KMS-11 (cell line): Measurements from ENCODE around the gene KIF2B.

Source experiments
- H2AFZ ChIP-seq: fragments of 200-600 bp; sonication (generic); 2 replicates; pipeline ENCODE4 v1.6.1; 2016; ENCODE audit warnings: antibody characterized with exemption, mixed run types, low read depth
- H3K27ac ChIP-seq: fragments of 200-600 bp; sonication (generic); 2 replicates; pipeline ENCODE4 v1.6.1; 2016; ENCODE audit warnings: mild to moderate bottlenecking, mixed run types
- H3K27me3 ChIP-seq: fragments of 200-600 bp; sonication (generic); 2 replicates; pipeline ENCODE4 v1.6.1; 2017; ENCODE audit warnings: mild to moderate bottlenecking, low read depth, mixed run types, moderate library complexity; ENCODE audit not compliant: insufficient read depth
- H3K36me3 ChIP-seq: fragments of 200-600 bp; sonication (generic); 2 replicates; pipeline ENCODE4 v1.6.1; 2017; ENCODE audit warnings: mild to moderate bottlenecking, mixed run types; ENCODE audit not compliant: insufficient read depth
- H3K4me1 ChIP-seq: fragments of 200-600 bp; sonication (generic); 2 replicates; pipeline ENCODE4 v1.6.1; 2016; ENCODE audit warnings: mild to moderate bottlenecking, low read depth, mixed run types; ENCODE audit not compliant: poor library complexity, severe bottlenecking
- H3K4me2 ChIP-seq: fragments of 200-600 bp; sonication (generic); 2 replicates; pipeline ENCODE4 v1.7.0; 2016; ENCODE audit warnings: mild to moderate bottlenecking, mixed run types
- H3K4me3 ChIP-seq: fragments of 200-600 bp; sonication (generic); IDR thresholded peaks from 2 replicates; pipeline ENCODE4 v1.6.1; 2017; ENCODE audit warnings: low read depth, low read length, mixed read lengths; ENCODE audit not compliant: insufficient read depth
- H3K79me2 ChIP-seq: fragments of 200-600 bp; sonication (generic); 2 replicates; pipeline ENCODE4 v1.6.1; 2016; ENCODE audit warnings: low read depth, mixed run types; ENCODE audit not compliant: insufficient read depth
- H3K9ac ChIP-seq: fragments of 200-600 bp; sonication (generic); 2 replicates; pipeline ENCODE4 v1.6.1; 2016; ENCODE audit warnings: mild to moderate bottlenecking, mixed run types
- H4K20me1 ChIP-seq: fragments of 200-600 bp; sonication (generic); 2 replicates; pipeline ENCODE4 v1.6.1; 2016; ENCODE audit warnings: mild to moderate bottlenecking, mixed run types; ENCODE audit not compliant: insufficient read depth
- CTCF ChIP-seq: fragments of 200-600 bp; sonication (generic); conservative IDR thresholded peaks from 2 replicates; pipeline ENCODE4 v1.6.1; 2017; ENCODE audit warnings: low read depth, mild to moderate bottlenecking, antibody characterized with exemption, low read length, moderate library complexity, mixed read lengths

KIF2B gene

GRCh38 chr17:53792997-53793396 is 29.7 kb upstream of the KIF2B start:
- Histone ChIP-seq H3K27me3 (no peaks in the 10 kb centered on the region), H3K79me2 (no peaks in the 10 kb centered on the region), H3K27ac (no peak overlapping the region), H3K9ac (no peak overlapping the region), H4K20me1 (no peaks in the 10 kb centered on the region), H2AFZ (no peak overlapping the region), H3K4me3 (no peak overlapping the region), H3K4me1 (no peaks in the 10 kb centered on the region), H3K36me3 (no peaks in the 10 kb centered on the region), H3K4me2 (no peak overlapping the region)
- TF ChIP-seq CTCF, result no peak

DNA sequence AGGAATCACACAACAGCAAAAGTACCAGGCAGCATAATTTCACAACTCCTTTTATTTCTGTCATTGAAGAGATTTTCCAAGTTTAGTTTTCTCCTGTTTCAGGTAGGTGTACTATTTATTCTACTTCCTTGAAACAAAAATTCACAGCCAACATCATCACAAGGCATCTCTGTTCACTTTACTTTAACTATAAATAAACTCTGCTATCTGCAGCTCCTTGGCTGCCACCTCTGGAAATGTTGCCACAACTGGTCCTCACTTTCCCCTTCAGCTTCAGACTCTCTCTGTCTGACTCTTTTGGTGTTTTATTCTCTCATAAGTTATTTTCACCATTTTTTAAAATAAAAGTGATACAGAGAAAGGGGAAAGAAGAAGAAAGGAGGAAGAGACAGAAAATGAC is 27.9 kb upstream of the KIF2B start:
- no peak overlapping the region for H3K4me3 ChIP-seq

DNA sequence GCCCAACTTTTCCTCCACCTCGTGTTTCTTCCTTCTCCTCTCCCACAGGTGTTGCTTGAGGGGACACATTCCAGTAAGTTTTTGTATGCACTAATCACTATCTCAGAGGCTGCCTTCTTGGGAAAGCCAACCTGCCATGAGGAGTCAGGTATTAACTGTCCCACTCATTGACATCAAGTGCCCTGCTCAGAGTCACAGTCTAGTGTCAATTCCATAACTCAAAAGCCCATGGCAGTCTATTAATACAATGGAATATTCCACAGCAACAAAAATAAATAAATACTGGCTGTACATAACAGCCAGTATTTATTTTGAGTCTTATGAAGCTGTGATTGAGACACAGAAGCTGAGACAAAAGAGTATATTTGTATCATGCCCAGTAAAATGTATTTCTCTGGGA is 26.1 kb upstream of the KIF2B start:
- no peaks in the 10 kb centered on the region for H3K79me2 ChIP-seq
- H3K4me3 ChIP-seq, result no peak overlapping the region
- H2AFZ ChIP-seq, result no peak overlapping the region
- no peaks in the 10 kb centered on the region for H4K20me1 ChIP-seq
- H3K27me3 ChIP-seq, result no peaks in the 10 kb centered on the region
- no peak overlapping the region for H3K27ac ChIP-seq
- H3K4me2 ChIP-seq, result no peak overlapping the region
- no peaks in the 10 kb centered on the region for H3K4me1 ChIP-seq
- TF ChIP-seq CTCF, result no peak
- no peaks in the 10 kb centered on the region for H3K36me3 ChIP-seq
- H3K9ac ChIP-seq, result no peak overlapping the region

More for the DNA sequence above, 27.9 kb upstream of the KIF2B start:
- TF ChIP-seq CTCF, result no peak
- no peak overlapping the region for H3K4me2 ChIP-seq
- H4K20me1 ChIP-seq, result no peaks in the 10 kb centered on the region
- no peak overlapping the region for H2AFZ ChIP-seq
- no peak overlapping the region for H3K9ac ChIP-seq
- H3K36me3 ChIP-seq, result no peaks in the 10 kb centered on the region
- H3K79me2 ChIP-seq, result no peaks in the 10 kb centered on the region
- no peaks in the 10 kb centered on the region for H3K27me3 ChIP-seq
- H3K27ac ChIP-seq, result no peak overlapping the region
- H3K4me1 ChIP-seq, result no peaks in the 10 kb centered on the region

DNA sequence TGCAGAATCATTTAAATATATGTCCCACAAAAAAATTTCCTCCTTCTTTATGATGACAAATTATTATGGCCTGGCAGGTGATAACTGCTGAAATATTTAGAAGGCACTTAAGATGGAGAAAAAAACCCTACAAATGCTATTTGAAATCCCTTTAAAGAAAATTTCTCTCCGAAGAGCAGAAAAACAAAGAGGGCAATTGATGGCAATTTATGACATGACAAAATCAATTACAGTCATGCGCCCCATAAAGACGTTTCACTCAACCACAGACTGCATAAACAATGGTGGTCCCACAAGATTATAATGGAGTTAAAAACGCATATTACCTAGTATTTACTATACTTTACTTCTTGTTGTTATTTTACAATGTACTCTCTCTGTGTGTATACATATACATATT is 25.2 kb upstream of the KIF2B start:
- Histone ChIP-seq H4K20me1 (no peaks in the 10 kb centered on the region), H3K36me3 (no peaks in the 10 kb centered on the region), H3K27me3 (no peaks in the 10 kb centered on the region)

More for the DNA sequence above, 25.2 kb upstream of the KIF2B start:
- no peak overlapping the region for H2AFZ ChIP-seq
- no peak overlapping the region for H3K4me2 ChIP-seq
- no peaks in the 10 kb centered on the region for H3K79me2 ChIP-seq
- H3K4me3 ChIP-seq, result no peak overlapping the region
- no peak overlapping the region for H3K9ac ChIP-seq
- H3K4me1 ChIP-seq, result no peaks in the 10 kb centered on the region
- H3K27ac ChIP-seq, result no peak overlapping the region
- no peak for TF ChIP-seq CTCF
